ENCODE results near the gene CLASP1. TPM values are rescaled to one million over a fixed set of nuclear protein-coding genes. Genes with fewer than 3 reads are reported as not detected.

Gene CLASP1
- total and polyA plus RNA-seq, 2 of the 8 experiments (the other 6 are each of a cell fraction or from before 2014, with no cell fraction given) = 7.3 to 53.9 TPM

DNA sequence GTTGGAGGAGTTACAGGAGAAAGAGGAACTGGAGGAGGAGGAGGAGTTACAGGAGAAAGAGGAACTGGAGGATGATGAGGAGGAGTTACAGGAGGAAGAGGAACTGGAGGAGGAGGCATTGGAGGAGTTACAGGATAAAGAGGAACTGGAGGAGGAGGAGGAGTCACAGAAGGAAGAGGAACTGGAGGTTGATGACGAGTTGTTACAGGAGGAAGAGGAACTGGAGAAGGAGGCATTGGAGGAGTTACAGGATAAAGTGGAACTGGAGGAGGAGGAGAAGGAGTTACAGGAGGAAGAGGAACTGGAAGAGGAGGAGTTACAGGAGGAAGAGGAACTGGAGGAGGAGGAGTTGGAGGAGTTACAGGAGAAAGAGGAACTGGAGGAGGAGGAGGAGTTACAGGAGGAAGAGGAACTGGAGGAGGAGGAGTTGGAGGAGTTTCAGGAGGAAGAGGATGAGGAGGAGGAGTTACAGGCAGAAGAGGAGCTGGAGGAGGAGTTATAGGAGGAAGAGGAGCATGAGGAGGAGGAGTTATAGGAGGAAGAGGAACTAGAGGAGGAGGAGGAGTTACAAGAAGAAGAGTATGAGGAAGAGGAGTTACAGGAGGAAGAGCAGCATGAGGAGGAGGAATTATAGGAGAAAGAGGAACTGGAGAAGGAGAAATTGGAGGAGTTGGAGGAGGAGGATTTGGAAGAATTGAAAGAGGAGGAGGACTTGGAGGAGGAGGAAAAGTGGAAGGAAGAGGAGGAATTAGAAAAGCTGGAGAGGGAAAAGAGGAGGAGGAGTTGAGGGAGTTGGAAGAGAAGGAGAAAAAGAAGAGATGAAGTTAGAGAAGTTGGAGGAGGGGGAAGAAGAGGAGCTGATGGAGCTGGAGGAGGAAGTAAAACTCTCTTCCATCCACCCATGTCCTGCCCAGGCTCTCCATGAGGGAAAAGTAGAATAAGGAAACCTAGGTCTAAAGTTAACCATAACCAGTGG lies 37.2 kb downstream of the CLASP1 start:
- Histone ChIP-seq H3K27me3 (replicated peaks in 1 of 4; ENCODE audit: control insufficient read depth in 3 of 4, extremely low read depth in 1 of 4, insufficient read depth in 3 of 4, low read length in 3 of 4) (no peaks in the 10 kb centered on the region), H3K23ac (ENCODE audit: insufficient read length) (no peak overlapping the region), H3K27ac (ENCODE audit: low read depth, low read length) (no peak overlapping the region), H4K8ac (ENCODE audit: extremely low read depth, insufficient read depth, low read length) (no peak overlapping the region), H2AFZ (ENCODE audit: low read length) (no peak overlapping the region), H3K9me3 (ENCODE audit: insufficient read depth in 2 of 2, low read depth in 1 of 2, low read length in 1 of 2) (no peaks in the 10 kb centered on the region), H4K91ac (replicated peaks; ENCODE audit: insufficient read length, low read length) (no peak overlapping the region), H2AK5ac (ENCODE audit: low read depth, low read length) (no peak overlapping the region), H3K79me1 (ENCODE audit: low read depth, low read length) (no peaks in the 10 kb centered on the region), H3K36me3 (ENCODE audit: control insufficient read depth in 2 of 4, insufficient read depth in 4 of 4, low read length in 3 of 4) (no peaks in the 10 kb centered on the region; a peak in 2 of 8 replicates), H3K4me1 (replicated peaks in 1 of 4; ENCODE audit: control insufficient read depth in 3 of 4, insufficient read depth in 4 of 4, low read length in 3 of 4) (no peaks in the 10 kb centered on the region; a peak in 2 of 7 replicates), H3K18ac (ENCODE audit: extremely low read depth, low read length) (no peak overlapping the region), H2BK5ac (ENCODE audit: low read depth, low read length) (no peak overlapping the region), H3K14ac (ENCODE audit: insufficient read length) (no peak overlapping the region), H3K9ac (replicated peaks in 1 of 4; ENCODE audit: extremely low read depth in 1 of 4, low read depth in 3 of 4, low read length in 3 of 4) (no peak overlapping the region), H4K5ac (ENCODE audit: insufficient read length, low read depth, low read length) (no peak overlapping the region), H3K4me2 (ENCODE audit: insufficient read depth in 1 of 2, low read depth in 2 of 2, low read length in 2 of 2) (no peak overlapping the region), H3K56ac (replicated peaks; ENCODE audit: insufficient read length, low read depth, low read length) (no peak overlapping the region), H3K4ac (replicated peaks; ENCODE audit: insufficient read length, low read depth, low read length) (no peak overlapping the region), H2BK15ac (ENCODE audit: low read length) (no peak overlapping the region), H4K20me1 (replicated peaks in 1 of 2; ENCODE audit: control insufficient read depth in 1 of 2, insufficient read depth in 2 of 2, low read length in 2 of 2) (peaks cover 0 to 4% of the 10 kb centered on the region in 2 experiments), H3K79me2 (ENCODE audit: control insufficient read depth in 1 of 2, insufficient read depth in 2 of 2, low read length in 2 of 2) (peaks cover 0 to 47% of the 10 kb centered on the region in 2 experiments; a peak in 2 of 4 replicates), H2BK20ac (ENCODE audit: low read length) (no peak overlapping the region), H2BK120ac (replicated peaks; ENCODE audit: low read depth, low read length) (no peak overlapping the region), H3K23me2 (ENCODE audit: low read depth, low read length) (no peaks in the 10 kb centered on the region; the same call in 1 of the 2 replicates), H3K4me3 (ENCODE audit: extremely low read depth in 1 of 4, insufficient read depth in 2 of 4, low read depth in 3 of 4, low read length in 4 of 4) (no peak overlapping the region), H2BK12ac (ENCODE audit: low read depth, low read length) (no peak overlapping the region)
- CTCF ChIA-PET (ENCODE audit: partially characterized antibody) = interaction anchor here (0.6 kb wide), 1 partner anchor 12 kb away, joined by 4 read pairs; no protein-coding TSS in a partner anchor
- POLR2A ChIA-PET (ENCODE audit: partially characterized antibody) = no interaction called here
- no peak for DNase-seq (ENCODE audit: low read depth in 1 of 2, low spot score in 2 of 2)
- TF ChIP-seq POU5F1 (IDR thresholded peaks at IDR 0.05; ENCODE audit: low read depth, low read length) (no peak), HDAC2 (IDR thresholded peaks at IDR 0.05; ENCODE audit: borderline replicate concordance in 1 of 2, low read depth in 2 of 2, low read length in 2 of 2) (no peak)
- TF ChIP-seq, protein P1, sequence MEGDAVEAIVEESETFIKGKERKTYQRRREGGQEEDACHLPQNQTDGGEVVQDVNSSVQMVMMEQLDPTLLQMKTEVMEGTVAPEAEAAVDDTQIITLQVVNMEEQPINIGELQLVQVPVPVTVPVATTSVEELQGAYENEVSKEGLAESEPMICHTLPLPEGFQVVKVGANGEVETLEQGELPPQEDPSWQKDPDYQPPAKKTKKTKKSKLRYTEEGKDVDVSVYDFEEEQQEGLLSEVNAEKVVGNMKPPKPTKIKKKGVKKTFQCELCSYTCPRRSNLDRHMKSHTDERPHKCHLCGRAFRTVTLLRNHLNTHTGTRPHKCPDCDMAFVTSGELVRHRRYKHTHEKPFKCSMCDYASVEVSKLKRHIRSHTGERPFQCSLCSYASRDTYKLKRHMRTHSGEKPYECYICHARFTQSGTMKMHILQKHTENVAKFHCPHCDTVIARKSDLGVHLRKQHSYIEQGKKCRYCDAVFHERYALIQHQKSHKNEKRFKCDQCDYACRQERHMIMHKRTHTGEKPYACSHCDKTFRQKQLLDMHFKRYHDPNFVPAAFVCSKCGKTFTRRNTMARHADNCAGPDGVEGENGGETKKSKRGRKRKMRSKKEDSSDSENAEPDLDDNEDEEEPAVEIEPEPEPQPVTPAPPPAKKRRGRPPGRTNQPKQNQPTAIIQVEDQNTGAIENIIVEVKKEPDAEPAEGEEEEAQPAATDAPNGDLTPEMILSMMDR (IDR thresholded peaks at IDR 0.05; ENCODE audit: control extremely low read depth in 1 of 3, insufficient read depth in 1 of 3, low read depth in 1 of 3, low read length in 3 of 3) = no peak
- FAIRE-seq = no peak
- WGBS, 2 experiments (ENCODE audit: extremely low coverage in 1 of 2, insufficient coverage in 1 of 2, insufficient read length in 1 of 2, insufficient replicate concordance in 2 of 2, low coverage in 1 of 2, low lambda C conversion rate in 2 of 2, missing lambda C conversion rate in 1 of 2) = 88% methylated on average over 1 of the region's 1 CpG; no CpG with 5 or more reads in 1 of the 2 experiments

All from H1 (cell line).